GM18511 (cell line): Measurements from ENCODE around the gene MOAP1.
A peak's percentile ranks its signal among the peaks of the same experiment; 100 is the strongest.
"Not testable (repeated sequence)": the region's sequence is repeated elsewhere in the genome, so short reads cannot be mapped to it uniquely, and the experiment has no call there.

Source experiments
- ATAC-seq: cut with Tn5 transposase; IDR thresholded peaks from one replicate; pipeline ENCODE4 v1.9.1; 2021; ENCODE audit warnings: mild to moderate bottlenecking, moderate library complexity; ENCODE audit not compliant: unreplicated experiment

MOAP1 gene

GRCh38 chr14:93184391-93185348, at the start of gene MOAP1, which contains the start of gene LYSET:
Gene MOAP1, minus strand, starts transcription at chr14:93184897. Its CDS starts 655 bp downstream, at chr14:93184242.
Gene LYSET, plus strand, starts transcription at chr14:93185317. Its CDS starts 89 bp downstream, at chr14:93185406.
- peak; percentile 87 for ATAC-seq

GRCh38 chr14:93233078-93233477, 48.4 kb upstream of the MOAP1 start:
- ATAC-seq = not testable (repeated sequence)

- ATAC-seq = no peak
Observed at GRCh38 chr14:93232159-93232558, 47.5 kb upstream of the MOAP1 start.

- no peak for ATAC-seq
Observed at GRCh38 chr14:93231129-93231979, 46.7 kb upstream of the MOAP1 start.

- ATAC-seq = no peak
Observed at GRCh38 chr14:93230539-93230938, 45.8 kb upstream of the MOAP1 start.

GRCh38 chr14:93228550-93228949, 43.9 kb upstream of the MOAP1 start:
- no peak for ATAC-seq

GRCh38 chr14:93223565-93223964, 38.9 kb upstream of the MOAP1 start:
- no peak for ATAC-seq

- no peak for ATAC-seq
Observed at GRCh38 chr14:93220509-93220908, 35.8 kb upstream of the MOAP1 start.

GRCh38 chr14:93219103-93219726, 34.5 kb upstream of the MOAP1 start:
- no peak for ATAC-seq

GRCh38 chr14:93214598-93214997, 29.9 kb upstream of the MOAP1 start:
- no peak for ATAC-seq

GRCh38 chr14:93212432-93212831, 27.7 kb upstream of the MOAP1 start:
- ATAC-seq = peak; percentile 69

- peak; percentile 54 for ATAC-seq
Observed at GRCh38 chr14:93207468-93208308, 23.0 kb upstream of the MOAP1 start.

- ATAC-seq = peak; percentile 83
Observed at GRCh38 chr14:93206793-93207467, 22.2 kb upstream of the MOAP1 start, which contains the start of the genes GON7 and UBR7. Gene GON7, minus strand, starts transcription at chr14:93207065. Its CDS starts 28 bp downstream, at chr14:93207037. Gene UBR7, plus strand, starts transcription at chr14:93207256. Its CDS starts 36 bp downstream, at chr14:93207292.

- no peak for ATAC-seq
Observed at GRCh38 chr14:93201155-93201704, 16.5 kb upstream of the MOAP1 start.

GRCh38 chr14:93200553-93200952, 15.9 kb upstream of the MOAP1 start:
- ATAC-seq = no peak

GRCh38 chr14:93199031-93199430, 14.3 kb upstream of the MOAP1 start:
- no peak for ATAC-seq

- no peak for ATAC-seq
Observed at GRCh38 chr14:93195316-93195999, 10.8 kb upstream of the MOAP1 start.

GRCh38 chr14:93186956-93187355, 2.3 kb upstream of the MOAP1 start:
- ATAC-seq = no peak
